Stimulated activated CD4-positive, alpha-beta T cell treated with anti-CD3 and anti-CD28 coated beads, Interleukin-12 subunit alpha, Interleukin-12 subunit beta, amount 100 ng/mL, for 24 hours (primary cell): ENCODE data around the gene CTSK.
"Not testable (repeated sequence)": the region's sequence is repeated elsewhere in the genome, so short reads cannot be mapped to it uniquely, and the experiment has no call there.

Source experiments
- DNase-seq, 2 experiments: peaks; one replicate each; pipeline ENCODE4 v3.0.0-alpha.2; 2020; ENCODE audit warnings: low read depth in 2 of 2

CTSK gene

GRCh38 chr1:150805899-150806298 is 2.2 kb downstream of the CTSK start:
- no peak for DNase-seq

- no peak for DNase-seq
Observed at GRCh38 chr1:150804671-150805070, 3.4 kb downstream of the CTSK start.

GRCh38 chr1:150799089-150799488 is 9.0 kb downstream of the CTSK start:
- no peak for DNase-seq

- DNase-seq, result no peak
Observed at GRCh38 chr1:150798525-150798924, 9.5 kb downstream of the CTSK start.

DNA sequence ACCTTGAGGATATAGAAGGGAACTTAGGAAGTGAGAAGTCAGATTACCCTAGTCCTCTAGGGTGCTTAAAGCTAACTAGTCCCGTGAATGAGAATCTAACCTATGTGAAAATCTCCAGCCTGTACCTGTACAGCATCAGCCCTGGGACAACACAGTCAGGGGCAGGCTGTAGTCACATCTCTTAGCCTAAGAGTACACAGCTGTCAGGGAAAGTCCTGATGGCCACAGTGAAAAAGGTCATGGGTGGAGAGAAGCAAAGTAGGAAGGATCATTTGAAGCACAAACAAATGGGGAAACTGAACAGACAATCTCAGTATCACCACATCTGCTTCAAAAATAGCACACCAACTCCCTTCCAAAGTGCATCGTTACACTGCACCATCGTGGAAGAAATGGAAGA is 11.7 kb downstream of the CTSK start:
- no peak for DNase-seq

- DNase-seq, result not testable (repeated sequence)
Observed at GRCh38 chr1:150793778-150794177, 14.3 kb downstream of the CTSK start.

- no peak for DNase-seq
Observed at GRCh38 chr1:150793221-150793620, 14.8 kb downstream of the CTSK start.

DNA sequence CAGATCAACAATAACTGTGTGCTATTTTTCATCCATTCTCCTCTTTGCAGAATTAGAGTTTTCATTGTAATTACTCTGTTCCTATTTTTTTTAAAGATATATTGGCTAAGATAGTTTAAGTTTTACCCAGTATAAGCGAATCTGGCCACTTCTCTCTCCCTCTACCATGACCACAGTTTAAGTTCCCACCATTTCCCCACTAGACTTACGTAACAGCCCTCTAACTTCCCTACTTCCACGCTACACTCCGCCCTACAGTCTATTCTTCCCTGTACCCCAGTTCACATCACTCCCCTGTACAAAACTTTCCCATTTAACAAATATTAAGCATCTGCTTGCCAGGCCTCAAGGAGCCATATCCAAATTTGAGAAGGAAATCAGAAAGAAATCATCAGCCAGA is 16.5 kb downstream of the CTSK start:
- DNase-seq, result no peak

- DNase-seq, result no peak
Observed at GRCh38 chr1:150789396-150789795, 18.7 kb downstream of the CTSK start.

DNA sequence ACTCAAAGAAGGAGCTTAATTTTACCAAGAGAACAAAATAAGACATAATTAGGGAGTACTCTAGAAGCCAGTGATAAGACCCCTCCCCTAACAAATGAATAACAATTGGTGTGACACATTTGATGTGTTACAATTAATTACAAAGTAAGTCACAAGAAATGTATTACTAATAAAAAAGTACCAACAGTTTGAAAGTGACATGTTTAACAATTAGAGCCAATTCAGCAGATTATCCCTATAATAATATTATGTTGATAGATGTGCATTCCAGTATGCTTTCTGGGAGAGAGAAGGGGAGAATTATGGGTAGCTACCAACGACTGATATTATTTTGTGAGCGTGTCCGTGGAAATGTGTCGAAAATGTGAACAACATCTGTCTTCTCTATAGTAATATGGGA is 19.1 kb downstream of the CTSK start:
- DNase-seq, result no peak

DNA sequence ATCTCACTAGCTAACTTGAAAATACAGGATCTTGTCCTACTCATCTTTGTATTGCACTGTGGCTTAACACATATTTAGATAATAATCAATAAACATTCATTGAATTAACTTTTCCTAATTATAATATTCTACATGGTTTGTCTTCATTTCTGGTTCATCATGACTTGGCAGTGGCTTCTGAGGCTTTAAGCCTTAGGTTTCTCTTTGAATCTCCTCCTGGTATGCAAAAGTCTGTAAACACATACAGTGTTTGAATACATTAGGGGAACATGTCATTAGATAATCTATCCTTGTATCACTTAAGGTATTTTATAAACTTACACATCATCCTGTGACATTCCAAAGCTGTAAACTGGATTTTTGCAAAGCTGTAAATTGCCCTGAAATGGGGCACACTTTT is 20.6 kb downstream of the CTSK start:
- no peak for DNase-seq

- DNase-seq, result no peak
Observed at GRCh38 chr1:150780510-150780909, 27.6 kb downstream of the CTSK start.

DNA sequence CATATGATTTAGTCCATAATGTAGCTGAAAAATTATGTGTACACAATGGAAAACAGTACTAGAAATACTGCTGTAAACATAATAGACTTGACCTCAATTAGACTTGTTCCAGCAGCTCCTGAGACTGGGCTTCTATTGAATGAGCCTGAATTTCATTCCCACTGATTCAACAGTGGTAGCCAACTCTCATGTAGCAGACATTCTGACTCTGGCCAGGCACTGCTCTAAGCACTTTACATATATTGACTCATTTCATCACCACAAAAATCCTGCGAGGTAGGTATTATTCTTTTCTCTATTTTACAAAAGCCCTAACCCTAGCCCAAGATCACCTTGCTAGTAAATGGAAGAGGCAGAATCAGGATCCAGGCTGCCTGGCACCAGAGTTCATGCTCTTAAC is 29.7 kb downstream of the CTSK start:
- DNase-seq, result no peak

GRCh38 chr1:150777544-150777943 is 30.5 kb downstream of the CTSK start:
- DNase-seq, result no peak

- not testable (repeated sequence) for DNase-seq
Observed at GRCh38 chr1:150775931-150776505, 32.0 kb downstream of the CTSK start.

DNA sequence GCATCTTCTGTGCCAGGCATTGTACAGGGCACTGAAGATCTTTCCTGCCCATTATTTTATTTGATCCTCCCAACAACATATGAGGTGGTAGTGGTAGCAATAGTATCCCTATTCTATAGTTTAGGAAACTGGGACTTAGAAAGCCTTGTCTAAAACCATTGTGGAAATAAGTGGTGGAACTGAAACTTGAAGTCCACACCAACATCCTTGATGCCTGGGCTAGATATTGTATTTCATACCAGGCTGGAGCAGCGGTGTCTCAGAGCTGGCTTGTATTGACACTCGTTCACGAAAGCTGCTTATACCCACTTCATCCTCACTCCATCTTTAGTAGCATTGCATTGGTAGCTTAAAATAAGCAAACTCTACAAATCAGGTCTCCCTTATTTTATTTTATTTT is 32.8 kb downstream of the CTSK start:
- no peak for DNase-seq

DNA sequence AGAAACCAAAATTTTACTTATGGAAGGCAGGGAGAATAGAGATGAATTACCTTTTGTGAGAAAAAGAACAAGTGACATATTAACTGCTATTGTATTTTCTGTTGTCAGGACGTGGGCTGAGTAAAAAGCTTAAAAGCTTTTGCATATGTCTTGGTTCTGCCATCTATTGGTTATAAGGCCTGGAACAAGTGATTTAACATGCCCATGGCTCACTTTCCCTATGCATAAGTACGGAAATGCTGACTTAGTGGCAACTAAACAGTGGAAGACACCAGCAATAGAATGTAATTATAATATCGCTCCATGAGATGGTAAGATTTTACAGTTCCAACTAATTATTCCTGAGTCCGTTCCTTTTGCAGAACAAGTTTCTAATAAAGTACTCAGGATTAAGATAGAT is 35.7 kb downstream of the CTSK start:
- no peak for DNase-seq

DNA sequence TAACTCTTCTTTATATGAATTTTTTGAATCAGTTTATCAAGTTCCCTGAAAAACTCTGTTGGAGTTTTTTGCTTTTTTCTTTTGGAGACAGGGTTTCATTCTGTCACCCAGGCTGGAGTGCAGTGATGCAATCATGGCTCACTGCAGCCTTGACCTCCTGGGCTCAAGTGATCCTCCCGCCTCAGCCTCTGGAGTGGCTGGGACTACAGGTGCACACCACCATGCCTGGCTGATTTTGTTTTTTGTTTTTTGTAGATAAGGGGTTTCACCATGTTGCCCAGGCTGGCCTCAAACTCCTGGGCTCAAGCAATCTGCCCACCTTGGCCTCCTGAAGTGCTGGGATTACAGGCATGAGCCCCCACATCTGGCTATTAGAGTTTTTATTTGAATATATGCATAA is 40.4 kb downstream of the CTSK start:
- DNase-seq, result not testable (repeated sequence)

- not testable (repeated sequence) for DNase-seq
Observed at GRCh38 chr1:150765977-150766301, 42.1 kb downstream of the CTSK start.

DNA sequence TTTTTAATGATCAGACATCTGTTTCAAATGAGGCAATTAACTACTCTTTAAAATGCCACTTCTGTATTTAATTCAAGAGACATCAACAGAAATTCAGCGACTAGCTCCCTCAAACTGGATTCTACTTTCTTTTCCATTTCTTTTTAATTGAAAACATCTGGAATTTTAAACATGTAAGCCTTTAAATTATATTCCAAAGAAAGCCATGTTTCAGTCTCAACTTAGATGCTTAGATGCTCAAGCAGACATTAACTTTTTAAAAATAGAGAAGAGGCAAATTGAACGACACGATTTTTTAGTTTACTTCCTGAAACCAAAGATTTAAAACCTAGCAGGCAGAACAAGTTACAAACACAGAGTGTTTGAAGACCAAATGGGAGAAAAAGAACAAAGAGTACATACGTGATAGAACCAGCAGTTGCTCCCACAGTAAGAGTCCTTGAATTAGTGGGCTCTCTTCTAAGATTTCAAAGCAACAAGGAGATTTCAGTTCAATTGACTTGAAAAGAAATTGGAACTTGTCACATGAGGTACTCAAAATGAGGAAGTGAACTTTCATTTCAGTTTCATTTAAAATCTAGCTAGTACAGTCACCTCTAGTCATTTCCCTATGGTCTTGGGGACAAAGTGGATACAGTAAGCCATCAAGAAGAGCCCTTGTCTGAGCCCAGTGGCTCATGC is 42.6 kb downstream of the CTSK start, which contains the start of gene CTSS:
Gene CTSS (minus strand): TSS at position 483 of the 681 bp plus-strand sequence. CDS start 1,015 bp downstream, outside the sequence.
- no peak for DNase-seq

GRCh38 chr1:150764617-150765101 is 43.4 kb downstream of the CTSK start:
- no peak for DNase-seq

GRCh38 chr1:150763018-150763417 is 45.0 kb downstream of the CTSK start:
- DNase-seq, result no peak

GRCh38 chr1:150762552-150762951 is 45.5 kb downstream of the CTSK start:
- DNase-seq, result no peak

- no peak for DNase-seq
Observed at GRCh38 chr1:150761801-150762200, 46.3 kb downstream of the CTSK start.
